HG02981 (cell line): ENCODE measurements around the gene SLC12A8.

Source experiments
- ATAC-seq: cut with Tn5 transposase; IDR thresholded peaks from one replicate; pipeline ENCODE4 v1.9.1; 2021; ENCODE audit warnings: mild to moderate bottlenecking, moderate library complexity; ENCODE audit not compliant: unreplicated experiment

SLC12A8 gene

GRCh38 chr3:125212509-125213363, at the start of gene SLC12A8:
SLC12A8 (minus strand) TSS chr3:125212748; CDS start chr3:125211349, 1,399 bp downstream.
- no peak for ATAC-seq

GRCh38 chr3:125262161-125262560, 49.6 kb upstream of the SLC12A8 start:
- no peak for ATAC-seq

- ATAC-seq = no peak
Observed at GRCh38 chr3:125261031-125261430, 48.5 kb upstream of the SLC12A8 start.

- no peak for ATAC-seq
Observed at GRCh38 chr3:125260158-125260557, 47.6 kb upstream of the SLC12A8 start.

- ATAC-seq = no peak
Observed at GRCh38 chr3:125257536-125257935, 45.0 kb upstream of the SLC12A8 start.

- no peak for ATAC-seq
Observed at GRCh38 chr3:125256675-125257074, 44.1 kb upstream of the SLC12A8 start.

- no peak for ATAC-seq
Observed at GRCh38 chr3:125250973-125251372, 38.4 kb upstream of the SLC12A8 start.

- no peak for ATAC-seq
Observed at GRCh38 chr3:125246237-125246636, 33.7 kb upstream of the SLC12A8 start.

- ATAC-seq = no peak
Observed at GRCh38 chr3:125245521-125245920, 33.0 kb upstream of the SLC12A8 start.

GRCh38 chr3:125240496-125240895, 27.9 kb upstream of the SLC12A8 start:
- ATAC-seq = no peak

GRCh38 chr3:125239266-125239665, 26.7 kb upstream of the SLC12A8 start:
- no peak for ATAC-seq

GRCh38 chr3:125238759-125239158, 26.2 kb upstream of the SLC12A8 start:
- ATAC-seq = no peak

GRCh38 chr3:125236331-125236903, 23.9 kb upstream of the SLC12A8 start:
- no peak for ATAC-seq

- no peak for ATAC-seq
Observed at GRCh38 chr3:125234831-125235230, 22.3 kb upstream of the SLC12A8 start.

GRCh38 chr3:125232401-125232800, 19.9 kb upstream of the SLC12A8 start:
- ATAC-seq = no peak

- no peak for ATAC-seq
Observed at GRCh38 chr3:125231895-125232294, 19.3 kb upstream of the SLC12A8 start.

- ATAC-seq = no peak
Observed at GRCh38 chr3:125229707-125230106, 17.2 kb upstream of the SLC12A8 start.

- ATAC-seq = no peak
Observed at GRCh38 chr3:125229168-125229567, 16.6 kb upstream of the SLC12A8 start.

GRCh38 chr3:125221831-125222230, 9.3 kb upstream of the SLC12A8 start:
- ATAC-seq = no peak

- no peak for ATAC-seq
Observed at GRCh38 chr3:125220727-125221429, 8.3 kb upstream of the SLC12A8 start.

- ATAC-seq = no peak
Observed at GRCh38 chr3:125220183-125220582, 7.6 kb upstream of the SLC12A8 start.

- ATAC-seq = no peak
Observed at GRCh38 chr3:125219261-125219701, 6.7 kb upstream of the SLC12A8 start.
